ENCODE results near the gene BPIFB3. TPM values are rescaled to one million over a fixed set of nuclear protein-coding genes. Genes with fewer than 3 reads are reported as not detected.

The BPIFB3 gene
- total and polyA plus RNA-seq, 2 experiments from 2014 or later: not detected

DNA sequence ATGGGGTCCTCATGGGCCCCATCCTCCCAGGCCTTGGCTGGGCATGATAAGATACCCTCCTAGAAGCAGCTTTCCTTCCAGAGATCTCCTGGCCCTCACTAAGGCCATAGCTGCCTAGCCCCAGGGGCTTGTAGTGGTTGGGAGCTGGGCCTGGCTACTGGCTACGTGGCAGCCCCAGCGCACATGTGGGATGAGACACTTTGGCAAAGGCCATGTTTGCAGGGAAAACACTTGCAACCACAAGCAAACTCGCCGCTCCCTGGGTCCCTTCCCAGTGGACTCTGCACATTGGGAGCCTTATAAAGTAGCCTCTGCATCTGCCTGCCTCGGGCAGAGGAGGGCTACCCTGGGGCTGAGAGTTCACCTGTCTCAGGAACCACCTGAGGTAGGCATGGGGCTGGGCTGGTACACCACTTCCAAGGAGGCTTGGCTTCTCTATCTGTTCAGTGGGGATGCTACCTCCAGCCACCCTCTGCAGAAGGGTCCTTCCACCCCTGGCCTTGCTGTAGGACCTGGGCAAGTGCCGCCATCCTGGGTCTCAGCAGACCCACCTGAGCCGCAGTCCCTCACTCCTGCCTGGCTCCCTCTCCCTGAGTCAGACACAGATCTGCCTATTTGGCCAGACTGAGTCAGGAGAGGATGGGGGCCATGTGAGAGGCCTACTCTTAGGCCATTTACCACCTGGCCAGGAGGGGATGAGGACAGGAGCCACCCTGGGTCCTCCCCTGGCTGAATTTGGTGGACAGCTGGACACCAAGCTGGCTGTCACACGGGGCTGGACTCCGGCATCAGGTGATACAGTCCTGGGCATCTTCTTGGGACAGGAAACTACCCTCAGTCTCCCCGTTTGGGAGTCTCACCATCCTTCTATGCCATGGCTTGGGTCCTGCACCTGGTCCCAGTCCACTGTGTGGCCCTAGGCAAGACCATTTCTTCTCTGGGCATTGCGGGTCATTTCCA is 46.0 kb upstream of the BPIFB3 start, which contains the start of gene BPIFB2:
TSS of gene BPIFB2 (plus strand) at position 329 of the 960 bp plus-strand sequence. CDS start 871 bp downstream, outside the sequence.
- Histone ChIP-seq H3K27me3 (no peaks in the 10 kb centered on the region), H3K9me3 (ENCODE audit: low read depth) (no peaks in the 10 kb centered on the region), H3K4me3 (no peak within 1 kb of the TSS), H3K27ac (no peak within 1 kb of the TSS), H3K4me1 (ENCODE audit: low read depth) (no peaks in the 10 kb centered on the region), H3K36me3 (no peaks in the 10 kb centered on the region)
- no peak for DNase-seq (ENCODE audit: low read depth in 1 of 2, low spot score in 1 of 2)
- TF ChIP-seq, protein P1, sequence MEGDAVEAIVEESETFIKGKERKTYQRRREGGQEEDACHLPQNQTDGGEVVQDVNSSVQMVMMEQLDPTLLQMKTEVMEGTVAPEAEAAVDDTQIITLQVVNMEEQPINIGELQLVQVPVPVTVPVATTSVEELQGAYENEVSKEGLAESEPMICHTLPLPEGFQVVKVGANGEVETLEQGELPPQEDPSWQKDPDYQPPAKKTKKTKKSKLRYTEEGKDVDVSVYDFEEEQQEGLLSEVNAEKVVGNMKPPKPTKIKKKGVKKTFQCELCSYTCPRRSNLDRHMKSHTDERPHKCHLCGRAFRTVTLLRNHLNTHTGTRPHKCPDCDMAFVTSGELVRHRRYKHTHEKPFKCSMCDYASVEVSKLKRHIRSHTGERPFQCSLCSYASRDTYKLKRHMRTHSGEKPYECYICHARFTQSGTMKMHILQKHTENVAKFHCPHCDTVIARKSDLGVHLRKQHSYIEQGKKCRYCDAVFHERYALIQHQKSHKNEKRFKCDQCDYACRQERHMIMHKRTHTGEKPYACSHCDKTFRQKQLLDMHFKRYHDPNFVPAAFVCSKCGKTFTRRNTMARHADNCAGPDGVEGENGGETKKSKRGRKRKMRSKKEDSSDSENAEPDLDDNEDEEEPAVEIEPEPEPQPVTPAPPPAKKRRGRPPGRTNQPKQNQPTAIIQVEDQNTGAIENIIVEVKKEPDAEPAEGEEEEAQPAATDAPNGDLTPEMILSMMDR (IDR thresholded peaks at IDR 0.05; ENCODE audit: low read depth, low read length): no peak

DNA sequence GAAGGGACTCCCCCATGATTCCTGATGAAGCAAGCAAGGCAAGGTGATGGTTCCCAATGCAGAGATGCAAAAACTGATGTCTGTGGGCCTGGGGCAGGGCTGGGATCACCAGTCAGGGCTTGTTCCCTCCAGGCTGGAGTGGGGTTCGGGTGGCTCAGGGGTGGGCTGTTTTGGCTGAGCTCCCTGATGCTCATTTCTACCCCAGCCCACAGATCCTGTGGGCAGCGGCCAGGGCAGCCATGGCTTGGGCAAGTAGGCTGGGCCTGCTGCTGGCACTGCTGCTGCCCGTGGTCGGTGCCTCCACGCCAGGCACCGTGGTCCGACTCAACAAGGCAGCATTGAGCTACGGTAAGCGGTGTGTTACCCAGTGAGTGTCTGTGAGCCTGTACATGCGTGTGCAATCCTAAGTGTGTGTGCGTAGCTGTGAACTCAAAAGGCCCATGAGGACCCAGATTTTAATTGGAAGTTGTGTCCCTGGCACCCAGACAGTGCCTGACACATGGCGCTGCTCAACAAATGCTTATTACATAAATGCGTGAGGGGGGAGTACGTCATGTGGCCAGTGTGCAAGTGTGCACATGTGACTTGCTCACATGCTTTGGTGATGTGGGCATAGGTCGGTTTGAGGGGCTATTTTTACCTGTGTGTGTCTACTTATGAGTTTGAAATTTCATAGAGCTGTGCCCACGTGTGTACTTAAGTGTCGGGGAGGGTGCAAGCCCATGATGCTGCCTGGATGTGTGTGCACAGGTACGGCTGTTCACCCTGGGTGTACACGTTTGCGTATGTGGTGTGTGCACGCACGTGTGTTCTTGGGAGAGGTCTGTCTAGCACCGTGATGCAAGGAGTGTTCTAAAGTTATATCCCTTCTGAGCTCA is 45.1 kb upstream of the BPIFB3 start:
- Histone ChIP-seq H3K27ac (no peak overlapping the region), H3K27me3 (no peaks in the 10 kb centered on the region), H3K4me3 (no peak overlapping the region), H3K4me1 (ENCODE audit: low read depth) (no peaks in the 10 kb centered on the region), H3K9me3 (ENCODE audit: low read depth) (no peaks in the 10 kb centered on the region), H3K36me3 (no peaks in the 10 kb centered on the region)
- DNase-seq (ENCODE audit: low read depth in 1 of 2, low spot score in 1 of 2): no peak
- TF ChIP-seq, protein P1 (IDR thresholded peaks at IDR 0.05; ENCODE audit: low read depth, low read length): no peak

DNA sequence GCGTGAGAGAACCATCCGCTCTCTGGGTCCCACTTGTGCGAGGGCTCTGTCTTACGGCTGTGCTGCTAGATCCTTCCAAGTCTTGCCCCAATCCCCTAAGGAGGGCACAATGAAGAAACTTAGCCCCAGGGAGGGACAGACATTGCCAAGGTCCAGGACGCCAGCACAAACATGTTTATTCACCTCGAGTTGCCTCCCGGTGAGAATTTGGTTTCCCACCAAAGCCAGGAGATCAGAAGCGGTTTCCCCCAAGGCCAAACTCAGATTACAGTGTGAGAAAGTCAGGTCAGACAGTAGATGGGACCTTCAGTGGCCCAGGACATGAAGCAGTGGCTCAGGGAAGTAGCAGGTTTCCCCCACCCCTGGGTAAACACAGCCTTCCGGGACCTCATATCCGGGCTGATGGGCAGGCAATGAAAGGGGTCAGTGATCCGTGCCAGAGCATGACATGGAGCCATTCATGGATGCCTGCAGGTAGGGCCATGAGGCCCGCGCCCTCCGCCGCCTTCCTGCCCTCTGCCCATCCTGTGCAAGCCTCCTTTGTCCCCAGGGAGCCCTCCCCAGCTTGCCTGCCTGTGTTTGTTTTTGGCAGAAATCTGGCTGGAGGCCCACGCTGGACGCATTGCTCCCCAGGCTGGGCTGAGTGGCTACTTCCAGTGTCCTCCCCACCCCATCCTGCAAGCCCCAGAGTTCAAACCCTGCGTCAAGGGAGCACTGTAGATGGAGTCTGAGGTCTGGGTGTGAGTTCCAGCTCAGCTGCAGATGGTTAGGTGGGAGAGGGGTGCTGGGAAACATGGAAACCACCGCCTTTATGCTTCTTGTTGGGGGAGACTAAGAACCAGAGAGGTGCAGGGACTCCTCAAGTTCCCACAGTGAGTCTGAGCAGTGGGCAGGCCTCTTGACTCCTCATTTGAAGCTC is 44.2 kb upstream of the BPIFB3 start:
- Histone ChIP-seq H3K4me1 (ENCODE audit: low read depth) (no peaks in the 10 kb centered on the region), H3K4me3 (no peak overlapping the region), H3K9me3 (ENCODE audit: low read depth) (no peaks in the 10 kb centered on the region), H3K36me3 (no peaks in the 10 kb centered on the region), H3K27ac (no peak overlapping the region), H3K27me3 (peaks cover 3% of the 10 kb centered on the region)
- TF ChIP-seq, protein P1 (IDR thresholded peaks at IDR 0.05; ENCODE audit: low read depth, low read length): no peak
- DNase-seq (ENCODE audit: low read depth in 1 of 2, low spot score in 1 of 2): no peak

DNA sequence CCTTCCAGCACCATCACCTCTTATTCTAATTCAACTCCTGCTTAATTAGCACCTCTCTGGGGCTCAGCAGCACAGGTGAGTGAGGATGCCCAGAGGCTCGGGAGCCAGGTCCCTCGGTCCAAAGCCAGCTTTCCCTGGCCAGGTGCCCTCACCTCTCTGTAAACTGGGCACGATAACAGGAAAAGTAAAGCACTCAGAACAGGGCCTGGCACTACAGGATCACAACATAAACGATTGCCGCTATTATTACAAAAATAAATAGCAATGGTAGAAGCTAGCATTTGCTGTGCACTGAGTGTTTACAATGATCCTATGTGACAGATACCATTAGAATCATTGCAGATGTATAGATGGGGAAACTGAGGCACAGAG is 43.6 kb upstream of the BPIFB3 start:
- TF ChIP-seq, protein P1 (IDR thresholded peaks at IDR 0.05; ENCODE audit: low read depth, low read length): no peak
- no peak for DNase-seq (ENCODE audit: low read depth in 1 of 2, low spot score in 1 of 2)

More for the DNA sequence above, 43.6 kb upstream of the BPIFB3 start:
- Histone ChIP-seq H3K36me3 (no peaks in the 10 kb centered on the region), H3K27ac (no peak overlapping the region), H3K4me3 (no peak overlapping the region), H3K27me3 (peaks cover 3% of the 10 kb centered on the region), H3K4me1 (ENCODE audit: low read depth) (no peaks in the 10 kb centered on the region), H3K9me3 (ENCODE audit: low read depth) (no peaks in the 10 kb centered on the region)
